ENCODE data around the gene TMEM163.
A peak's percentile ranks its signal among the peaks of the same experiment; 100 is the strongest.

TMEM163 gene

DNA sequence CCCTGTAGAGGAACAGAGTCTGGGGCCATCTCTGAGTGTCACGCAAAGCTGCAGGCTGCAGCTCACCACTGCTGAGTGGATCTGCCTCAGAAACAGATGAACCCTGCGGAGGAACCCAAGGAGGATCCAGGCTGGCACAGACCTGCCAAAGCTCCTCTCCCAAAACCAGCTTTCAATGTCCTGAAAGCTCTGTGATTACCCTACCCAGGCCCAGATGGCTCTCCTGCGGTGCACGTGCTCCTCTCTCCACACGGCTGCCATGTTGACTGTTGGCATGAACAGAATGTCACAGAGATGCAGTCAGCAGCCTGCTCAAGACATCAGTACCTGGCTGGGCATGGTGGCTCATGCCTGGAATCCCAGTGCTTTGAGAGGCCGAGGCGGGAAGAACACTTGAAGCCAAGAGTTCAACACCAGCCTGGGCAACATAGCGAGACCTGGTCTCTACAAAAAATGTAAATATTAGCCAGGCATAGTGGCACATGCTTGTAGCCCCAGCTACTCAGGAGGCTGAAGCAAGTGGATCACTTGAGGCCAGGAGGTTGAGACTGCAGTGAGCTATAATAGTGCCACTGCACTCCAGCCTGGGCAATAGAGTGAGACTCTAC lies 248.1 kb downstream of the TMEM163 start:
- no peak for DNase-seq

DNA sequence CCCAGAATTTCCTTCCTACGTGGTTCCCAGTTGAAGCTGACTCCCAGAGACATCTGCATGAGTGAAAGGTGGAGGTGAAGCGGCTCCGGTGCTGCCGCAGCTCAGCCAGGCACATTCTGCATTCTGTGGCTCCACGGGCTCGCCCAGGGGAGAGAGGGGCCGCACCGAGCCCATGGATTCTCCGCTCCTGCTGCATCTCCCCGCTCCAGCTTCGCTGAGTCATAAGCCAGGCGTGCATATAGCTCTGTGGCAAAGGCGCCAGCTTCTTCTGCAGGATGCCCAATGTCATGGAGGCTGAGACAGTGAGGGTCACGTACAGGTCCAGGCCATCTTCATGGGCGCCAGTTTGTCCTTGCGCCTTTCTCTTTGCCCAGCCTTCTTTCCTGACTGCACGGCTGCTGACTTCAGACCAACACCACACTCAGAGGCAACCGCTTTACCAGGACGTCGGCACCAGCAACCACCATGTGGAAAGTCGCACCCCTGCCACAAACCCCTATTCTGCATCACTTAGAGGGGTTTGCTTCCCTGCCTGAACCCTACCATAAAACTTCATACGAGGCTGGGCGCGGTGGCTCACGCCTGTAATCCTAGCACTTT lies 249.2 kb downstream of the TMEM163 start:
- no peak for DNase-seq

DNA sequence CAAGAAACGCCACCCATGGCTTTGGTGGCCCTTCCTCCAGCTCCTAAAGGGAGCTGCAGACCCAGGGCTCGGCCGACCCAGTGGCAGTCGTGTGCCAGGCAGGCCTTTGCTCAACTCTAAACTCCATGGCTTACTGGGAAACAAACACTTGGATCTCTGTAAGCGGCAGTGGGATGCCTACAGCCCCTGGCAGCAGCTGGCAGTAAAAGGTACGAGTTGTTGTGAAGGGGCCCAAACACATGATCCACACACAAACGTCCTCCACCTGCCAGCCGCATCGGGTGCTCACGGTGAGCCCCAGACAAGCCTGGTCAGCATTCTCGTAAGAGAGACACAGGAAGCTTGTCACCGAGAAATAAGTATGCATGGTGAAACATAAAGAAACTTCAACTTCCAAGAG lies 250.0 kb downstream of the TMEM163 start:
- DNase-seq = no peak

DNA sequence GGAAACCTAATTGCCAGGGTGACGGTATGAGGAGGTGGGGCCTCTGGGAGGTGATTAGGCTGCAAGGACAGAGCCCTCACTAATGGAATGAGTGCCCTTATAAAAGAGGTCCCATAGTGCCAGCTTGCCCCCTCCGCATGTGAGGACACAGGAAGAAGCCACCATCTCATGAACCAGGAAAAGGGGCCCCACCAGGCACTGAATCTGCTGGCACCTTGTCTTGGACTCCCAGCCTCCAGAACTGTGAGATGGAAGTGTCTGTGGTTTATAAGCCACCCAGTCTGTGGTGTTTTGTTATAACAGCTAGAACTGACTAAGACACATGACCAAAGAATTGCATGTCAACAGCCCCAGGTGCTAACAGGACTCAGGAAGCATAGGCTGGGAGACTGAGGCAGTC lies 250.6 kb downstream of the TMEM163 start:
- no peak for DNase-seq

DNA sequence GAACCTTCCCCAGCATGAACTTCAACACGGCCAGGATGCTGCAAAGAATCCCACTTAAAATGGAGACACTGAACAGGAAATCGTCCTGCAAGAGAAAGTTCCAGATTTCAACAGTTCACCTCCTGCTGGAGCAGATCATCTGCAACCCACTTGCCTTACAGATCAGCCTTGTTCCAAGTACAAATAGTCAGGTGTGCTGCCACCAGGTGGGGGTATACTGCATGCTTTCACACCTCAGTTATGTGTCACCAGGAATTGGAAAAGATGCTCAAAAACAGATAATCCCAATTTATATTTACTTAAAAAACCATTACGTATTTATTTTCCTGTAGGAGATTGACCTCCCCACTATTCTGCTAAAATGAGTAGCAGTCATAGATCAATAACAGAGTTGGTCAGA lies 252.7 kb downstream of the TMEM163 start:
- DNase-seq = peak; percentile 74

DNA sequence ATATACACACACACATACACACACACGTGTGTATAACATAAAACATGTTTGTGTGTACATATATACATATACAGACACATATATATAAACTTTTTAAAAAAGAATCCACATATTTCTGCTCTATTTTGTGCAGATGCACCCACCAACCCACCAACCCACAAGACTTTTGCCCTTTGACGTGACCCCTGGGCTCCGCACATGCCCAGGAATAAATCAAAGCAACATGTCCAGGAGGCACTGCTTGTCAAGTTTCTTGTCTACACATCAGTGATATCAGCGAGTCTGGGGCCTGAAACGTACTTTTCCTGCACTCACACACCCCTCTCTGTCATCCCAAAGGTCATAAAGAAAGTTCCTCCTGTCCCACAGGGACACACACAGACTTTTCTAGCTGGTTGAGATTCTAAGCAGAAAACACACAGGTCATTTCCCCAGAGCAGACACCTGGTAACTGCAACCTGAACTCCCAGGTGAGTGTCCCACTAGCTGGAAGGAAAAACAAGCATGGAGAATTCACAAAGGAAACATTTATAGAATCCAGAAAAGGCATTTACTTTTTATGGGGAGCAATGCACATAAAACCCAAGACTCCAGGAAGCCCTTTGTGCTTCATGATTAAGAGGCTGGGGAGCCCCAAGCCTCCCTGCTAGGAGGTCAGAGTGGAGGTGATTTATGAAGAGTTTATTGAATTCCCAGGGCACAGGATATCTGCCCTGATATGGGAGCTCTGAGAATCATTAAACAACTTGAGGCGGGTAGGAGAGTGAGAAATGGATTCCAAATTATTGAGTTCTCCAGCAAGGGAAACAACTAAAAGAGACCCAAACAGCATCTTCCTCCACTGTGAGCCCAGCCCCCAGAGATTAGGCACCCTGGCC lies 253.3 kb downstream of the TMEM163 start:
- DNase-seq = no peak

DNA sequence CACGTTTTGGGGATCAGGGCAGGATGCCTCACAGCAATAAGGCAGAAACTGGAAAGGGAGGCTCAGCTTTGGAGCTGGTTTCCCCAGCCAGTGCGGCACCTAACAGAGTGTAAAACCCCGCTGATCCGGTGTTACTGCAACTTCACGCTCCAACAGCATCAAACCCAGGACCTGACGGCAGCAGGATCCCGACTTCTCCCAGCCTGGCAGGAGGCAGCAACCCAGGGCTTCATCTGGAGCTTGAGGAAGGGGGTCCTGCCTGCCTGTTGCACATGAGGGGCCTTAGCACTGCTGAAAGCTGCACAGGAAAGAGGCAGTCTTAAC lies 255.1 kb downstream of the TMEM163 start:
- no peak for DNase-seq

DNA sequence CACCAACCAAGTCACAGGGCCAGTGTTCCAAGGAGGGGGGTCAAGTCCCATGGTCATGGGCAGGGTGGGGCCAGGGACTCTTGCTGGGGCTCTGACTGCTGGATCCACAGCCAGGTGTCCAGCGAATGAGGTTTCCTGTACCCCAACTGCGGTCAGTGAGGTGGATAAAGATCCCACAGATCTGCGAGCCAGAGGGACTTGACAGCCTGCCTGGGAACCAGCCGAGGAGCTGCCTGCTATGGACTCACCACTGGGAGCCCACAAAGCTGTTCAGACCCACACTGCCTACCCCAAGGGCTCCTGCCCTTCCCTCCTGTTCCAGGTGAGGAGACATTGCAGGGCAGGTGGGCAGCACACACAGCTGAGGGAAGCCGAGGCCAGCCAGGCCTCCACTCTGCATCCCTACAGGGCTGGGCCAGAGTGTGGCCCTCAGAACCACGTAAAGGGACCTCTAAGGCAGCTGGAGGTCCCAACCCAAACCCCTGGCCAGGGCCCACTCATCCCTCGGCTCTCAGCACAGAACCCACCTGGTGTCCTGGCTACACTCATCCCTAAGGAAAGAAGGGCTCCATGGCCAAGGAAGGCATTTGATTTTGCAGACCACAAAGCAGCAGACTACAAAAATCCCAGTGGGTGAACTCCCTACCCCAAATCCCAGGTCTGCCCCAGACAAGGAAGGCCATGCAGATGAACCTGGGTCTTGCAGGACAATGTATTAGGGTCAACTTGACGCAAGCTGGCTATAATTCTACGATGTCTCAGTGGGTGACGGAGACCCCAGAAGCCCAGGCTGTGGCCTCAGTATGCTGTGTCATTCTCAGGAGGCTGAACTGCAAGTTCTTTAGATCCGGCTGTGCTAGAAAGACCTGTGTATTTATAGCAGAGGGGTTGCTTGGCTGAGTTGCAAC lies 255.8 kb downstream of the TMEM163 start:
- DNase-seq = no peak

DNA sequence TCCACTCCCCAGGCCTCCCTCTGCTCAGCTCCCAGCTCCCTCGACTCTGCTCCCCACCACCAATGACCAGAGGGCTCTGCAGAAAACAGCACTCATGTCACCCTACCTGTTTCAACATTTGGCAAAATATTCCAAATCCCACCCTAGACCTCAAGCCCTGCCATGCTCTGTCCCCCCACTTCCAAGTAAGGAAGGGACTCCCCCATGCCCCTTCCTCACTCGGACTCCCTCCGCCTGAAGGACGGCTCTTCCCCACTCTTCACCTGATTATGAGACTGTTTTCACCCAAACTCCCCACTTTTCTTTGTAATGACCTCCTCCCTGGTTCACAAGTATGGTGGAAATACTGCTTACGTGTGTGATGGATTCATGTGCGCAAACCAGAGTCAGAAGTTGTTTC lies 256.5 kb downstream of the TMEM163 start:
- DNase-seq = no peak

DNA sequence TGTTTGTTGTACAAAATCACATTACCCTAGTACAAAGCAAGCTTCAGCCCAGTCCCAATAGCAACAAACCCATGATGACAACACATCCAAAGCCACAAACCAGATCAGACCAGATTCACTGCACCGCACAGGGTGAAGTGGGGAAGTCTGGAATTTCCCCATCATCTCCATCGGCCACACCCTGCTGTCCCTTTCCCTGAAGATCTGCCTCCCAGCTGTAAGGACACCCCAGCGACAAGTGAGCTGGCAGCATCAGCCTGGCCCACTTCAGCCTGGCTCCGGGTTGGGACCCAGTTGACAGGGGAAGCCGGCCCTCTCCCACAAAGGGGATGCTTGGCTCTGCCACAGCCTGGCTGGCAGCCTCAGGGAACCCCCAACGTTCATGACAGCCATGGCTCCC lies 257.3 kb downstream of the TMEM163 start:
- no peak for DNase-seq

DNA sequence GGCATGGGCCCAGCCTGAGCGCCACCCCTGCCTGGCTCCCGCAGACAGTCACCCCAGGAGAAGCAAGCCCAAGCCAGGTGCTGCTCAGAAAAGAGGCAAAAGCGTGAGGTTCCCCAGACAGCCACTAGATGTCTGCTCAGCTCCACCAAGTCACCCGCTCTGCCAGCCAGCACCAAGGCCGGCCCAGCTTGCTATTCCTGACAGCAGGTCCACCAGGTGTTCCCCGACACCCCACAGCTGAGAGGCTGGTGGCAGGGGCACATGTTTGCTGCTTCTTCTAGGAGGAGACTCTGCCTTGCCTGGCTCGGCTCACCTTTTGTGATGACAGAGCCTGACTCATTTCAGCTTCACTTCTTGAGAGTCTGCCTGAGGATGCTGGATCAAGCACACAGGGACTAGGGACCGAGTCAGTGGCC lies 258.2 kb downstream of the TMEM163 start:
- peak; percentile 85 for DNase-seq

DNA sequence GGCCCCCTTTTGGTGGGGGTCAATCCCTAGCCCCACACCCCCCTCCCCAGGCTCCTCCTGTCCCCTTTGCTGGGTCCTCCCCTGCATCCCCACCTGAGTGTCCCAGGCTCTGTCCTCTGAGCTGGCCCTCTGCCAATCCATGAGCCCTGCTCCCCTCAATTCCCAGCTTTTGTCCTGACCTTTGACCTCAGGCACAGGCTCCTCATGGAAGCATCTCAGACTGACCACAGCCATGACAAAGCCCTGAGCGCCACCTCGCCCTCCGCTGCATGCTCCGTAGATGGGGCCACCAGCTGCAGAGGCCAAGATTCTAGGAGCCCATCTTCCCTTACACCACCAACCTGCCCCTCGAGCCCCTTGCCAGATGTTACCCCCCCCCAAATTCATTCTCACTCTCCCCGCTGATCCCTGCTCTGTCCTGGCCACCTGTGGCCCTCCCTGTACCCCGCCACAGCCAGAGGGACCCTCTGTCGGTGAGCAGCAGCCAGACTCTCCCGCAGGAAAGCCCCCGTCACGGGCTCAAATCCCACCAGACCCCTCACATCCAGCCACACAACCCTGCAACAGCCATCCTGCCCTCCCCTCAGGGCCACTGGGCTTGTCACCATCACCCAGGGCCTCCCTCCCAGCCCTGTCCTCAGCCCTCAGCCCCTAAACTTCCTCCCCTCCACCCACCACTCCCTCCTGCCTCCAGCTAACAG lies 258.9 kb downstream of the TMEM163 start:
- DNase-seq = no peak

DNA sequence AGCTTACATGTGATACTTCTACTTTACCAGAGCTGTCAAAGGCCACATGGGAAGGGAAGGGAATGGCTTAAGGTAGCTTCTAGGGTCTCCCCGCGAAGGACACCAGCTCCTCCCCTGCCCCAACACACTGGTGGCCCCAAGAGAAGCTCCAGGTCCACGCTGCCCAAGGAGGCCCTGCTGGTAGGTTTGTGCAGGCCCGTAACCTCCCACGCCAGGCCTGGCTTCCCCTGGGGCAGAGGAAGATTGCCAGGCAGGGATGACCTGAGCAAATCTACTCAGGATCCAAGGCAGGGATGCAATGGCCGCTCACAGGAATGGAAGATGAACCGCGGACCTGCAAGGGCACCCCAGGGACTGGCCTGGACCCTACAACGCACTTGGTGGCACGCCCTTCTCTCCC lies 259.9 kb downstream of the TMEM163 start:
- no peak for DNase-seq

DNA sequence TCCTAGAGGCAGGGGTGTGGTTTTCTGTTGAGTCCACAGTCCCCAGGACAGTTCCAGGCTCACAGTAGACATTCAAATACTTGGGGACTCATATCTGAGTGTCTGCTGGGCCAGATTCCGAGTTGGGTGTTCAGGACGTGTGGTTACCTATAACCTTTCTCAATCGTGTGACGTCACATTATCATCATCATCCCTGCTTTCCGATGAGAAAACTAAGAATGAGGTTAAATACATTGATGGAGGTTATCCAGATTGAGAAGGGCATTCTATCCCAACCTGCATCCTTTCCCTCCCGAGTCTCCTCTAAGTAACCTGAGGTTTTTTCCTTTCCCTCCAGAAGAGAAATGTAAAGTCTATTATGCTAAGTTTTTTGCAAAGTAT lies 260.3 kb downstream of the TMEM163 start:
- no peak for DNase-seq

DNA sequence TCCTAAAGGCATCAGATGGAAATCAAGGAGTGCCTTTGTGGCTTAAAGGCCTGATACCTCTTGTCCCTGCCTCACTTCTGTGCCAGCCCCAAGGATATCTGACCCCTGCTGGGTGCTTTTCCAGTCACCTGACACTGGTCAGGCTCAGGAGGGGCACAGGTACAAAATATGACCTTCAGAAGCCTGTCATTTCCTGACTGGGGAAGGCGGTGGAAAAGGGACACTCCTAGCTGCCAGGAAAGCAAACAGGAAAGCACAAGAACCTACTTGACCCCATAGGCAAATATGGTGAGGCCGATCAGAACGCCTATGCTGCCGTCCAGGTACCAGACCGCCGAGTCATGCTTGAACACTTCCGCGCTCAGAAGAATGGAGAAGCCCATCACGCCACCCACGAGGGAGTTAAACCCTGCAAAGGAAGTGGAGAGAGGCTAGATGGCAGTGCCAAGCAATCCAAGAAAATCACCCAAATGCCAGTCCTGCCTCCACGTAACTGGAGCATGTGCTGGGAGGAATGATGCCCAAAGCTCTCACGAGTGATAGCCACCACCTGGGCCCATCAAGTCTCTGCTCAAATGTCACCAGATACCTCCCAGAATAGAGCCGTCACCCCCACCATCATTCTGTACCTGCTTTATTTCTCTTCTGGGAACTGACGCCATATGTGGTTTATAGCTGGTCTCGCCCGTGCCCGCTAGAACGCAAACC lies 260.9 kb downstream of the TMEM163 start:
- no peak for DNase-seq

DNA sequence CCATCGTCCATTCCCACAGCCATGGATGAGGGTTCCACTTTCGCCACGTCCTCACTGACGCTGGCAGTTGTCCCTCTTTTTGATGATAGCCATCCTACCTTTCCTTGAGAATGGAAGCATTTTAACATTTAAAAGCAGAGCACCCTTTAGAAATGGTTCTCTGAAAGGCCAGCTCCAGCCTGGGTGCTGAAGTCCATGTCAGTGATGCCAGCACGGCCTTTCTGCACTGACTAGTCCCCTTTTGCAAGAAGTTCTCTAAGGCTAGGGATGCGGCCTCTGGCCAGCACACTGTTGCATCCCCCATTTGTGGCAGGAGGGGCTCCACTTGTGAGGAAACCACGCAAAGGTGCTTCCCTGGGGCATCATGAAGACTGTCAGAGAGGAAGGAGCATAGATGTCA lies 261.4 kb downstream of the TMEM163 start:
- no peak for DNase-seq

DNA sequence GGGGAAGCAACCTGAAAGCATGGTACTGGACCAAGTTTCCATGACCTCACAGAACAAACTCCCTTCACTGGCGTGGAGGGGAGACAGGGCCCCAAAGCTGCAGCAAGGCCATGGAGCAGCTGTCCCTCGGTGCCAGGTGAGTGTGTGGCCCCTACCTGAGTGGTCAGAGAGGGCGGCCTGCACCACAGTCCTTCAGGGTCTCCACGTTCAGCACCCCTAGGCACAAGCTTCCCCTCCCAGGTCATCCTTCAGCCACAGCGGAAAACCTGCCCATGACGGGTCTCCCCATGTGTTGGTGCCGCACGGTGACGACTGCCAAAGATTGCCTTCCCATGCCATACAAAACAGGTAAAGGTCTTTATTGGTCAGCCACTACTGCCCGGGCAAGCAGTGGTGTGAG lies 263.4 kb downstream of the TMEM163 start:
- DNase-seq = no peak

DNA sequence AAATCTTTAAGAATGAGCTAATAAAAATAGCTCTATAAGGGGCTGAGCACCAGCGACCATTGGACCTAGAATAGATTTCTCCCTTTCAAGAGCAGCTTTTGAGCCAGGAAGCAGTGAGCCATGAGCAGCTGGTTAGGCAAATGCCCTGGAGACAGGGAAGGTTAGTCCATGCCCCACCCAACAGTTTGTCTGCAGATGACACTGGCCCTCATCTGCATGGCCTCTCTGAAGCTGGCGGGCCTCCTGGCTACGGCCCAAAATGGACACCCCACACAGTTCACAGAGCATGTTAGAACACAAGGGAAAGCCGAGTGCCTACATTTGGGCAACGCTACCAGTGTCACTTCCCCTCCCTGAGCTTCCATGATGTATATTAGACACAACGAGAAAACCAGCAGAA lies 263.9 kb downstream of the TMEM163 start:
- DNase-seq = no peak

DNA sequence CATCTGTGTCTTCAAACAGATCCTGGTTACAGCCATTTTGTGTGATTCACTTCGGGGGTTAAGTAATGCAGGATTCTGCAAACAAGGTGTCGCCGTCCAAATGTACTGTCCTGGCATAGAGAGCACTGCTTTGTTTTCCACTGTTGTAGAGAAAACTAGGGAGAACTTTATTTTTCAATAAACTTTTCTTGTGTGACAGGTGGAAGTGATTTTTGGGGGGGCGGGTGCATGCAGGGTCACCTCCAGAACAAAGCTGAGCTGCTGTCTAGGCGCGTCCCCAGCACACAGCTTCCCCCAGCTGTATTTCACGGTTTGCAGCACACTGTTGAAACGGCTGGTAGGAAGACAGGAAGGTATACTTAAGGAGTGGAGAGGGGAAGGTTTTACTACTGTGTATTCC lies 264.4 kb downstream of the TMEM163 start:
- no peak for DNase-seq

DNA sequence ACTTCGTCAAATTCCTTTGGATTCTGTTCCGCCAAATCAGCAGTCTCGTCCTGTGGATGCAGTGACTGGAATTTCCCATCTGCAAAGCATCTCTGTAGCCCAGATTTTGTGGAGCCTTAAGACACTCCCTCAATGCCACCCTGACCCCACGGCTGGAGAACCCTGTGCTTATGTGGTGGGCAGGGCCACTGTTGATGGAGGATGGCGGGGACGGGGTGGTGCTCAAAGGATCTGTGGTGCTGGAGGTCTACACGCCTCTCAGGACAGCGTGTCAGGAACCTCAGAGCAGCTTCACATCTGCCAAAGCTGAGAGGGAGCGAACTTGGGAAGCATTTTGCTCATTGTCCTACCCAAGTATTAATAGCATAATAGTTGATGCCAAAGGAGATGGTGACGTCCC lies 264.8 kb downstream of the TMEM163 start:
- no peak for DNase-seq

DNA sequence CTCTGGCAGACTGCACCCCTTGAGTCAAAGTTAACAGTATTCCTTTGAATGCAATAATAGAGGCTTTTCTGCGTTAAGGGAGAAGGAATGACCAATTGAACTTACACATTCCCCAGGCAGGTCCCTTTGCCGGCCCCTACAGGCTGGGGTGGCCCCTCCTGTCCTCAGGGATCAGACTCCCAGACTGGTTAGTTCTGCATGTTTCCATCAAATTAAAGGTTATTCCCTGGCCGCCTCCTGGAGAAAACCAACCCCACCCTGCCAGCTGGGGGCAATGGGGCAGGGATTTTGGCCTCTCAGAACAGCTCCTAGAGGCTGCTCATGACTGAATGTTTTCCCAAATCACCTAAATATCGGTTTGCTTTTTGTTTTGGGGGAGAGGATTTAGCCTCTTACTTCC lies 265.3 kb downstream of the TMEM163 start:
- DNase-seq = no peak

All from COR-L47 (cell line).